Cardiac muscle cell (in vitro differentiated cells and primary cell): ENCODE data around the gene MYH15. TPM values are rescaled to one million over a fixed set of nuclear protein-coding genes. Genes with fewer than 3 reads are reported as not detected.
A peak's percentile ranks its signal among the peaks of the same experiment; 100 is the strongest.

ENCODE experiments used
- DNase-seq, 2 donors: peaks; one replicate each; pipeline versions ENCODE4 v3.0.0 to v3.0.0-alpha.2; 2010 to 2017; ENCODE audit warnings: low read depth in 1 of 2, low spot score in 1 of 2
- H3K27ac ChIP-seq: fragments of 200-600 bp; sonication (generic); 2 replicates; pipeline ENCODE4 v1.5.1; 2016
- H3K27me3 ChIP-seq: fragments of 200-600 bp; sonication (generic); 2 replicates; pipeline ENCODE4 v1.6.0; 2016; ENCODE audit warnings: control low read depth
- H3K36me3 ChIP-seq: fragments of 200-600 bp; sonication (generic); 2 replicates; pipeline ENCODE4 v1.5.1; 2016; ENCODE audit warnings: control low read depth
- H3K4me1 ChIP-seq: fragments of 200-600 bp; sonication (generic); 2 replicates; pipeline ENCODE4 v1.8.1; 2017; ENCODE audit warnings: low read depth, mild to moderate bottlenecking, mixed run types
- H3K4me3 ChIP-seq: fragments of 200-600 bp; sonication (generic); 2 replicates; pipeline ENCODE4 v1.5.1; 2016; ENCODE audit warnings: mild to moderate bottlenecking
- H3K9me3 ChIP-seq: fragments of 200-600 bp; sonication (generic); 2 replicates; pipeline ENCODE4 v1.5.1; 2017; ENCODE audit warnings: low read depth, mild to moderate bottlenecking, control low read depth
- CTCF ChIP-seq: IDR thresholded peaks from 2 replicates; pipeline ENCODE4 v1.5.1; 2012; ENCODE audit warnings: low read depth, mild to moderate bottlenecking, low read length
- polyA plus RNA-seq: library from polyadenylated mRNA; unstranded; fragments of >200 nt; fragmentation: Nextera tagmentation; extraction: Ambion mirVana; gene quantifications from 2 replicates; pipeline ENCODE4 v1.2.1, GENCODE V29; 2016
- total RNA-seq: library from RNA; depleted of rRNA; stranded (reverse); fragments of >200 nt; gene quantifications from 2 replicates; pipeline ENCODE4 v1.2.3, GENCODE V29; 2016

Gene MYH15
- total and polyA plus RNA-seq, 2 experiments from 2014 or later, result 0.24 to 0.55 TPM

- TF ChIP-seq CTCF, result no peak
- no peaks in the 10 kb centered on the region for H3K4me1 ChIP-seq
- H3K4me3 ChIP-seq, result no peak overlapping the region
- no peaks in the 10 kb centered on the region for H3K9me3 ChIP-seq
- no peaks in the 10 kb centered on the region for H3K36me3 ChIP-seq
- H3K27ac ChIP-seq, result no peak overlapping the region
- no peaks in the 10 kb centered on the region for H3K27me3 ChIP-seq
- DNase-seq, result no peak
These were observed 60.0 kb downstream of the MYH15 start for GRCh38 chr3:108450444-108450843.

- no peak for TF ChIP-seq CTCF
- no peak overlapping the region for H3K27ac ChIP-seq
- DNase-seq, result no peak
- no peaks in the 10 kb centered on the region for H3K36me3 ChIP-seq
- H3K27me3 ChIP-seq, result no peaks in the 10 kb centered on the region
- no peaks in the 10 kb centered on the region for H3K4me1 ChIP-seq
- no peaks in the 10 kb centered on the region for H3K9me3 ChIP-seq
- no peak overlapping the region for H3K4me3 ChIP-seq
These were observed 61.8 kb downstream of the MYH15 start for GRCh38 chr3:108448593-108448992.

- no peak for TF ChIP-seq CTCF
- DNase-seq, result no peak
- Histone ChIP-seq H3K4me3 (no peak overlapping the region), H3K36me3 (no peaks in the 10 kb centered on the region), H3K9me3 (no peaks in the 10 kb centered on the region), H3K4me1 (no peaks in the 10 kb centered on the region), H3K27me3 (no peaks in the 10 kb centered on the region), H3K27ac (no peak overlapping the region)
These were observed 63.1 kb downstream of the MYH15 start for GRCh38 chr3:108447096-108447847.

GRCh38 chr3:108442281-108442680 is 68.1 kb downstream of the MYH15 start:
- peaks cover 5% of the 10 kb centered on the region for H3K4me1 ChIP-seq
- DNase-seq, result no peak
- no peak overlapping the region for H3K27ac ChIP-seq
- no peaks in the 10 kb centered on the region for H3K36me3 ChIP-seq
- H3K9me3 ChIP-seq, result no peaks in the 10 kb centered on the region
- no peaks in the 10 kb centered on the region for H3K27me3 ChIP-seq
- TF ChIP-seq CTCF, result no peak
- H3K4me3 ChIP-seq, result no peak overlapping the region

- H3K36me3 ChIP-seq, result no peaks in the 10 kb centered on the region
- no peak for DNase-seq
- H3K27me3 ChIP-seq, result no peaks in the 10 kb centered on the region
- H3K4me1 ChIP-seq, result peaks cover 5% of the 10 kb centered on the region
- no peak overlapping the region for H3K4me3 ChIP-seq
- no peaks in the 10 kb centered on the region for H3K9me3 ChIP-seq
- H3K27ac ChIP-seq, result peak overlapping the region; percentile 27
- TF ChIP-seq CTCF, result no peak
These were observed 68.9 kb downstream of the MYH15 start for GRCh38 chr3:108441518-108441917.
